Head of caudate nucleus (tissue), 42 donors: ENCODE data around the gene CRISPLD2.
"Not testable (repeated sequence)": the region's sequence is repeated elsewhere in the genome, so short reads cannot be mapped to it uniquely, and the experiment has no call there.

Experiments
- DNase-seq, 42 donors: peaks; one replicate each; pipeline versions ENCODE4 v3.0.0 to v3.0.0-alpha.2; 2020 to 2021; ENCODE audit warnings: mixed read lengths in 7 of 42
- intact Hi-C: fragments of 100-400 bp; cut with DNase I; formaldehyde crosslinking; loops from one replicate; pipeline ENCODE4 v1.15.0; 2022

CRISPLD2 gene

GRCh38 chr16:84848986-84849634 lies 29.3 kb downstream of the CRISPLD2 start:
- intact Hi-C loops = no loop called here
- no peak for DNase-seq

GRCh38 chr16:84849751-84850150 lies 30.0 kb downstream of the CRISPLD2 start:
- intact Hi-C loops = no loop called here
- no peak for DNase-seq

- intact Hi-C loops = no loop called here
- DNase-seq = no peak
Observed at GRCh38 chr16:84850714-84851113, 30.9 kb downstream of the CRISPLD2 start.

GRCh38 chr16:84851192-84852127 lies 31.7 kb downstream of the CRISPLD2 start:
- intact Hi-C loops = no loop called here
- DNase-seq = no peak

- intact Hi-C loops = no loop called here
- no peak for DNase-seq
Observed at GRCh38 chr16:84853534-84853933, 33.7 kb downstream of the CRISPLD2 start.

GRCh38 chr16:84854759-84855158 lies 35.0 kb downstream of the CRISPLD2 start:
- intact Hi-C loops = no loop called here

GRCh38 chr16:84855435-84856202 lies 35.8 kb downstream of the CRISPLD2 start:
- intact Hi-C loops, DNase-seq: not testable (repeated sequence)

More at GRCh38 chr16:84854759-84855158, 35.0 kb downstream of the CRISPLD2 start:
- DNase-seq = peak in 20 of 42 donors; percentile 11 to 77 (median 35)

GRCh38 chr16:84856203-84856581 lies 36.4 kb downstream of the CRISPLD2 start:
- DNase-seq, intact Hi-C loops: not testable (repeated sequence)

- intact Hi-C loops, DNase-seq: not testable (repeated sequence)
Observed at GRCh38 chr16:84856811-84857210, 37.0 kb downstream of the CRISPLD2 start.

GRCh38 chr16:84859681-84860080 lies 39.9 kb downstream of the CRISPLD2 start:
- no peak for DNase-seq
- intact Hi-C loops = no loop called here

GRCh38 chr16:84860383-84860782 lies 40.6 kb downstream of the CRISPLD2 start:
- no peak for DNase-seq
- intact Hi-C loops = no loop called here

GRCh38 chr16:84861671-84862070 lies 41.9 kb downstream of the CRISPLD2 start:
- DNase-seq = no peak
- intact Hi-C loops = no loop called here

- intact Hi-C loops = no loop called here
Observed at GRCh38 chr16:84862804-84863480, 43.2 kb downstream of the CRISPLD2 start.

GRCh38 chr16:84863481-84863814 lies 43.7 kb downstream of the CRISPLD2 start:
- intact Hi-C loops = no loop called here
- DNase-seq = no peak

More at GRCh38 chr16:84862804-84863480, 43.2 kb downstream of the CRISPLD2 start:
- DNase-seq = no peak

- intact Hi-C loops = no loop called here
Observed at GRCh38 chr16:84864326-84864955, 44.7 kb downstream of the CRISPLD2 start.

GRCh38 chr16:84867696-84868095 lies 47.9 kb downstream of the CRISPLD2 start:
- DNase-seq = no peak
- intact Hi-C loops = no loop called here

More at GRCh38 chr16:84864326-84864955, 44.7 kb downstream of the CRISPLD2 start:
- peak in 29 of 42 donors; percentile 14 to 68 (median 38) for DNase-seq

- intact Hi-C loops = no loop called here
- no peak for DNase-seq
Observed at GRCh38 chr16:84868328-84868727, 48.5 kb downstream of the CRISPLD2 start.

GRCh38 chr16:84868829-84869472 lies 49.2 kb downstream of the CRISPLD2 start:
- no peak for DNase-seq
- intact Hi-C loops = no loop called here
